Astrocyte of the hippocampus (primary cell): Measurements from ENCODE around the gene AKAP6.

Experiments used
- DNase-seq: peaks from one replicate; pipeline ENCODE4 v3.0.0; 2011; ENCODE audit warnings: low read depth, low spot score

The AKAP6 gene

DNA sequence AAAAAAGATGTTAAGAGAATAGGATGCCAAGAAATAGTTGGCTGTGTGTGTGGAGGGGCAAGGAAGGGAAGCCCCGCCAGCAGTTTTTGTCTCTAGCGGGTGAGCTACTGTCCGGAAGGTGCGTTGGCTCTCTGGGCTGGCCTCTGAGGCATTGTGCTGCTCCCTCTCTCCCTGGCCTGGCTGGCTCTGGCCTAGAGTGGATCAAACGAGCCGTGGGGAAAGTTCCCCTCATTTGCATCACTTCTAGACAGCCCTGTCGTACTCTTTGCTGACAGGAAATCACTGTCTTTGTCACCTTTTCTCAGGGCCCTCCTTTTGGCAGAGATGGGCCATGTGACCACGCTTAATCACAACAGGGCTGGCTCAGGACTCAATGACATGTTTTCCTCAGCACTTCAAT, 373.5 kb downstream of the AKAP6 start:
- peak; percentile 95 for DNase-seq

DNA sequence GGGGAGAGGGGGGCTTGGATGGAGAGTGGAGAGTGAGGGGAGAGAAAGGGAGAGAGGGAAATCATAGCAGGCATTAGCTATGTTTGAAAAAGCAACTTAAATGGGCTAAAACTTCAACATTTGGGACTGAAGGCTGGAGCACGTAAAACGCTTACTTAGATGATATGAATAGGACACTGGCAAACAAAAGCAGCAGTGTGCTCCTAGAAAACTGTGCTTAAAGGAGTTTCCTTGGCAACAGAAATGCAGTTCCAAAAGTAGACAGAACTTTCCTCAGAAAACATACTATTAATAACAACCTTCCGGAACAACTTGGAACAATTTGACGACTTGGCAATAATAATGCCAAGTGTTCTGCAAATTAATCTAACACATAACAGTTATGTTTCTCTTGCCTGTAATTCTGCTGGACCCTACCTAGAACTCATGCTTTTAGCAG, 374.1 kb downstream of the AKAP6 start:
- peak; percentile 69 for DNase-seq

DNA sequence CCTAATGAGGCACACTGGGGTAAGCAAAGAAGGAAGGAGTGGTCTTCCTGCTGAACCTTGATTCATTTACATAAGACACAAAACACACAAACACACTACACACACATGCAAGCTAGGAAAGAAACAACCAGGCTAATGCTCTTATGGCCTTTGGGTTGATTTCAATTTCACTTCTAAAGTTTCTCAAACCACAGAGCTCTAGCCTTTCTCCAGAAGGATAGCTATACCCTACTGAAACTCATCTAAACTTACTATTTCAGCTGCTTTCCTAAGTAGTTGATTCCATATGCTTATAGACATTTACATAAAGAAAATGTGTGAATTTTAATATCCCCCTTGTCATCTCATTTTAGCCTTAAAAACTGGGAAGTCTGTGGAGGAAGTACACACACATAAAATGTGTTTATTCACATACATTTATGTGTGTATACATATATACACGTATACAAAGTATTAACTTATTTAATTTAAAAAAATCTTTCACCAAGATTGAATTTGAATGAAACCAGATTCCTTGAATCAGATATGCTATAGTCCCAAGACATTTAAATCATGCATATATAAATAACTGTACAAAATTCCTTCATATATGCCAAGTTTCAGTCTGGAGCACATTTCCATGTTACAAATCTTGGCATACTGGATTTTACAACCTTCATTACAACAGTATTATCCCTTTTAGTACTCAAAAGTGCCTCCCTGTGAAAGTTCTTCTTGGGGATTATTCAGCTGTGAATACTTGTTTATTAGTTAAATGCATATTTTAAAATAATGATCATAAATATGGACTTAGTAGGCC, 377.8 kb downstream of the AKAP6 start:
- no peak for DNase-seq

DNA sequence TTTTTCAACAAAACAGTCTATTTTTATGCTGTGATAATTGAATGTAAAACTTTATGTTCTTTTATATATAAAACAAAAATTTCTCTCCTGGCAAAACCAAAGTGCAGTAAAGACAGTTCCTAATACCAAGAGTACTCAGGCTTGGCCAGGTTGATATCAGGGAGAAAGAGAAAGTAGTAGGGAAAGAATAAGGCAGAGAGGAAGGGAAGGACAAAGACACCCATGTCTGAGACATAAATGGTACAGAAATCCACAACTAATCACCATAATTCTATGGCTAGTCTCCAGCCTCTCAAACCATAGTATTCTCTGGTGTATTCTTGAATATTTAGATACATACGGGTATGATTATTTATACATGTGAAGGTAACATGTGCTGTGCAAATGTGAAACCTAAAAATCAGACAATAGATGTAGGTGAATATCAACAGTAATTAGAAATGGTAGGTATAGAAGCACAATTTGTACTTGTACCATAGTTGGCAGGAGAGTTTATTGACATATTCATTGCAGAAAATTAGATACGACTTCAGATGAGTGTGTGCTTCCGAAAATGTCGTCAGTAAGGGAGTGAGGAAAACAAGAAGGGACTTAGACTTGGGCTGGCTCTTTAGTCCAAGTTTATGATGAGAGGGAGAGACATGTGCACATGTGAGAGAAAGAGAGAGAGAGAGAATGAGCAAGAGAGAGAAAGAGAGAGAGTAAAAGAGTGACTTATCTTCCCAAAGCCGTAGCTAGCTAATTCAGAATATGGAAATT, 378.8 kb downstream of the AKAP6 start:
- no peak for DNase-seq

DNA sequence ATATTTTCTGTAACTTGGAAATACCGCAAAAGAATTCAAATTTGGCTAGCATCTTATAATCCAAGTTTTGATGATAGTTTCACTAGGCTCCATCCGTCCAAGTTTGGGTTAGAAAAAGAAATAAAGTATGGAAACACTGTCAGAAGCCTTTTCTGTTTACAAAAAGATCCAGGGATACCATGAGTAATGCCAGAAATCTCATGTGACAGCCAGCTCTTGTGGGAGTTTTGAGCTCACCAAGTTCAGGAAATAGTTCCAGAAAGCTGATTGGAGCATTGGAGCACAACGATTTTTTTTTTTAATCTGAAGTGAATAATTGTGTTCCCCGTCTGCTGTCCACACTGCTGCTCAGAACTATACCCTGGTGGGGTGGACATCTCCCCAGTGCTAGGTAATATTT, 379.9 kb downstream of the AKAP6 start:
- DNase-seq: peak; percentile 89

DNA sequence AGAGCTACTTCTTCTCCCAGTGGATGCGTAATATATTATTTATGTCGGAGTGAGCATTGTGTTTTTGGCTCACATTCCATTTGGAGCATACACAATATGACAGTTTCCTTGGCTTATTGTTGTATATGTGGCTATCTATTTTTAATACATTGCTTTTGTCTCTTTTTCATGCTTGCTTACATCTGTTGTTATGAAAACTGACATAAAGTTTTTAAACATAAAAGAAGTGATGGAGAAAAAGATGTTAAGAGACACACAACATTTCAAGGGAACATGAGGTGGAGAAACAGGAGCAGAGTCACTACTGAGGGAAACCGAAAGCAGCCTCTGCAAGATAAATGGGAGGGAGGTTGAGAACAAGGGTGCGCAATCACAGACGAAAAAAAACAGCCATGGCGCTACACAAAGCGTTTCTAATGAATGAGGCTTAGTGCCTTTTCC, 381.2 kb downstream of the AKAP6 start:
- DNase-seq: no peak

DNA sequence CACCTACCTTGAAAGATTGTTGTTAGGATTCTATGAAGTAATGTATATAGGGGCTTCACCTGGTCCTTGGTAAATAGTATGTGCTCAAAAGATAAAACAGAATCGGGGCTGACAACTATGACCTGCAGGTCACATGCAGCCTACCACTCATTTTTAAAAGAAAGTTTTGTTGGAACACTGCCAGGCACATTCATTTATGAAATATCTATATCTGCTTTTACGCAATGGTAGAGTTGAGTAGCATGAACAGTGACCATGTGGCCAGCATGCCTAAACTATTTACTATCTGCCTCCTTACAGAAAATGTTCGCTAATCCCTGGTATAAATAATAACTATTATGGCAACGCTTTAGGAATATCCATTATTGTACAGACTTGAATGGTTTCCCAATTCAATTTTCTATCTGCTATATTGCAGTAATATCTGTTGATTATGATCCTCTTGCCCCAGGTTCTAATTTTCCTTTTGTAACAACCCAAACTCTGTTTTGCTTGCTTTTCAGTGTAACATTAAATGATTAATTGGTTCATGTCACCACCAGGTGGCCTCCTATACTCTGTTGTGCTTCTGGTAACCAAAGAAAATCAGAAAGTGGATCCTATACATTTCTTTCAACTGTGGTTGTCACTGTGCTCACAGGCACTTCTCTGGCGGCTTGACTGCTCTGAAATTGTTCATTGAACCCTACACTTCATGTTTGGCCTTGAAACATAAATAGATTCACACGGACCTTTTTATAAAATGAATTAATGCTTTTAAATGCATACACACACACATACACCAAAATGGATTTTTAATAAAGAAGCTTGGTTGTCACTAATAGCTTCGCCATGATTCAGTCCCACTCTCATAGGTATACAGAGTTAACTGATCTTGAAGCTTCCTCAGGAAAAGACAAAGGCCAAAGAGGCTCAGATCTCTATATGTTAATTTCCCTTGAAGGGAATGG, 381.9 kb downstream of the AKAP6 start:
- DNase-seq: peak; percentile 74

DNA sequence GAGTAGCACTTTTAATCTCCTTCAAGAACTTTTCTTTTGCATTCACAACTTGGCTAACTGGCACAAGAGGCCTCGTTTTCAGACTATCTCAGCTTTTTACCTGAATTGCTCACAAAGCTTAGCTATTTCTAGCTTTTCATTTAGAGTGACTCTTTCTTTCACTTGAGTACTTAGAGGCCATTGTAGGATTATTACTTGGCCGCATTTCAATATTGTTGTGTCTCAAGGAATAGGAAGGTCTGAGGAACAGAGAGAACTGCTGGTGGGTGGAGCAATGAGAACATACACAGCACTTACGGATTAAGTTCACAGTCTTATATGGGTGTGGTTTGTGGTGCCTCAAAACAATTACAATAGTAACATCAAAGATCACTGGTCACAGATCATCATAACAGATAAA, 384.8 kb downstream of the AKAP6 start:
- DNase-seq: no peak

DNA sequence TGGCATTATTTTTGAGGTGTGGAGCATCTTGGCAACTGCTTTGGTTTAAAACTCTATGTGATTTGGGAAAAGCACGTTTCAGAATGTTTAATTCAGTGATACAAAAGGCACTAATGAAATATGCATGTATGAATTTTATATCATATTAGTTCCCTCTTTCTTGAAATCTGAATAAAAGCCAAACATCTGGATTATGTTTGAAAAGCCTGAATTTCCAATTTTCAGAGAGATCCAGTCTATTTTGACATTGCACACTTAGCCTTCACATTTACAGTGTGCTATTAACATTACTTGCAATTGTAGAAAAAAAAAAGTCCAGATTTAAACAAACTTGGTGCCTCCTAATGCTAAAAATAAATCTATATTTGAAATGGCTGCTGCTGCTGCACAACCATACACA, 390.5 kb downstream of the AKAP6 start:
- no peak for DNase-seq

DNA sequence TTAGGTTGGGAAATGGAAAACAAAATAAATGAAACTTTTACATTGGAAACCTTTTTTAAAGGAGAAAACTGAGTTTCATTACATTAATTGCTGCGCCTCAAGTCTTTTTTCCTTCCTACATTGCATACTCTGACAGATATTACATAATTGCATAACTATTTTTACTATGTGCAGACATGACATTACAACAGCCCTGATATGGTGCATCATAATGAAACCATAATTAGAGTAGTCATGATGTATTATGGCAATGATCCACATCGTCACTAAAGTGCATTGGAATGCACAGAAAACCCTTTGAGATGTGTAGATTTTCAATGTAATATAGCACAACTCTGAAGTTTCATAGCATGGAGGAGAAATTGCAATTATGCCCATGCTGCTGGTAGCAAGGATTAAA, 391.8 kb downstream of the AKAP6 start:
- DNase-seq: no peak

DNA sequence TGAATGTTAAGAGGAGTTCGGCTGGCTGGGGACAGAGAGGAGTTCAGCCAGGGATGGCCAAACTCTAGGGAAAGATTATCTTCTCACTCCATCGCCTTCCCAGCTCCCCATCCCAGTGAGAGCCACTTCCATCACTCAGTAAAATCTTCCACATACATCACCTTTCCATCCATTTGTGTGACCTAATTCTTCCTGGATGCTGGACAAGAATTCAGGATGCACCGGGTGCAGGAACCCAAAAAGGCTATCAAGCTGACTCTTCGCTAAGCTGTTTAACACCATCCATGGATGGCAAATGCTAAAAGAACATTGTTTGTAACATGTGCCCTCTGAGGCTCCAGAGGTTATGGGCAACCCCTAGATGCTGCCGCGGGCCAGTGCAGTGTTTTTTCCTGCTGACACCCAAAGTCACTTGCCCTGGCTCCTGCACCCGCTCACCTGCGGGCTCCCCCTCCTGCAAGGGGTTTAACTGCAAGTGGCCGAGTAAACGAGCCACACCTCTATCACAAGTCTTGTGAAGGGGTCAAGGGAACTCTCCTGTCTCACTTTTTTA, 393.6 kb downstream of the AKAP6 start:
- no peak for DNase-seq

DNA sequence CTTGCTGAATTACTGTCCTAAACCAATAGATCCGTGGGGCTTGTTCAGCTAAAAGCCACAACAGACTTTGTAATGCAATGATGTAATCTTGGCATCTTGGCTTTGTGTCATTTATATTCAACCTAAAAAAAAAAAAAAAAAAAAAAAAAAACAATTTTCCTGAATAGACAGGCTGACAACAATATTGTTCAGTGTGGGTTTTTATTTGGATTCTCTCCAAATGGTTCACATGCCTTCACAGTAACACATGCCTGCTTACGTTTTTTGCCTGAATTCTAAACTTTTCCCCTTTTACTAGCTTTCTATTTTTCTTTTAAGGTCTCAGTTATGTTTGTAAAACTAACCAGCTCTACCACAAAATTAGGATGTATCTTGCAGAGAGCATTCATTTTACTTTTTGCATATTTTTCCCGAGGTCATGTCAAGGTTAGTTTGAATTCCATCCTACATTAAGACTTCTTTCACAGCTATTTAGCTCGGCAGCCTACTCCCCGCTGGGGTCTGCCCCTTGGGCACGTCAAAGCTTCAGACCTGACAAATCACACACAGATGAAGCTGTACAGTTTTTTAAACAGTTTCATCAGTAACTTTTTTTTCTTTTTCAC, 395.9 kb downstream of the AKAP6 start:
- DNase-seq: peak; percentile 92

DNA sequence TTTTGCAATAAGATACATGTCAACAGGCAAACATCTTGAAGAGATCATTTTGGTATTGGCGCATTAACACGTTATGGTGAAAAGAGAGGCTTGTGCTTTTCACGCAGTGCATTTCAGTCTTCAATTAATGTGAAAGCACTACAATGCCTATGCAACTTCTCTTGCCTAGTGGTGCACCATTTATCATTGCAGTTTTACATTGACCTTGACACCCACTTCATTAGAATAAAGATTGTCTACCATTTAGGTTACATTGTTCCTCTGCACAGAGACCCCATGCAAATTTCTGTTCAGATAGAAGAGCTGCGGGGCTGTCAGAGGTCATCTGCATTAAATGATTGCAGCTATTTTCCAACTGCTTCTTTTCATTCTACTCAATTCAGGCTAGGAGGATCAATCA, 397.4 kb downstream of the AKAP6 start:
- DNase-seq: no peak

DNA sequence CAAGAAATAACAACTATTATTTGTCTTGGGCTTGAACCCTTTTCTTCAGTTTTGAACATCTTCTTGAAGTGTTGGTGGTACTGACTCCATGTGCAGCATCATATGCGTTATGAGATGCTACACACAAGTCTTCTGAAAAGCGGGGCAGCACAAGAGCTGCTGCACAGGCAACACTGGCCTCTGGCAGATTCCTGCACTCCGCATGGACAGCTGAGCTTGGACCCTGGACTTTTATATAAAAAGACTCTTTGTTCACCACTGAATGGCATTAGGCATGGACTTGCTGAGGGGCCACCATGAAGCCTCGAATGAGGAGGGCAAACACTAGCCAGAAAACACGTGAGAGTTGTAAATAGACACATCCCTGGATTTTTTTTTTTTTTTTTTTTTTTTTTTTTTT, 398.7 kb downstream of the AKAP6 start:
- no peak for DNase-seq

DNA sequence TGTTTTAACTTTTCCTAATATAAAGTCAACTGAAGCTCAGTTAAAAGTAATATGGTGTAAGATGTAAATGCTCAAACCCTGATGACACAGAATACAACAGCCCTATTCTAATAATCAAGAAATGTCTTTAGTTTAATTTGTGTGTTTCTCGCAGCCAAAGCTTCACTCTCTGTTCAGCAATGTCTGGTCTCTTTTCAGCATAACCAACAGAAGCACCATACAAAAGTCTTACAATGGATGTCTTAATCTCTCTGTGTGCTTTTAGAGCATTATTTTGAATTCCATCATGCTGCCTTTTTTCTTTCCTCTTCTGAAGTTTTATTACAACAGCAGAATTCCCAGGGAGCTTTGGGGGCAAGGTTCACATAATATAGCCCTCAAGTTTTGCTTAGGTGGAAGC, 399.4 kb downstream of the AKAP6 start:
- DNase-seq: no peak

DNA sequence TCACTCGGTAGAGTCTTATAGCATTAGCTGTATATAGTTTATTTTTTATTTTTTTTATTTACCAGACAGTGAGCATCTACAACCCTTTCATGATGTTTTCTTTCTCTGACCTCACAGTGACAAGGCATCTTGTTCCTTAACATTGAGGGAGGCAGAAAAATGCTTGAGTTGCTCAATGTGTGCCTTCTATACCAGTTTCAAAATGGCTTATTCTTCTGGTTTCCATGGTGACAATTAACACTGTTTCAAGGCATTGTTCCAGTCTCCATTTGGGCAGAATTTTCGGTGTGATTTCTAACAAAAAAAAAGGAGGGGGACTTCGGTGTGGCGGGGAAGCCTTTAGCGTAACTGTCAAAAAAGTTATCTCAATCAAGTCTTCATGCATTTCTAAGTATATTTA, 399.9 kb downstream of the AKAP6 start:
- no peak for DNase-seq

DNA sequence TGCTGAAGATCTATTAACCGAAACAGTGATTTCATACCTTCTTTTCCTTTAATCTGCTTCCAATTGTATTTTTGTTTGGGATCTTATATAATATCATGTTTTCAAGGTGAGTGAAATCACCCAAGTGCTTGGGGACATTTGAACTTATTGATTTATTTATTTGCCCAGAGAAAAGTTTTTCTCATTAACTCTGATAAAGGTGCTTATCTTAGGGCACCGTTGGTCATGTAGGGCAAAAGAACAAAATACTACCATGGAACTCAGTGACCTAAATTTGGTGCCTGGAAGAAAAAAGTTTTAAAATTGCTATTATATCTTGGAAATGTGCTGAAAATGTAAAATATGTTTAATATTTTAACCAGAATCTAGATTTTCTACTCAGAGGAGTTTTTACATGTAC, 402.2 kb downstream of the AKAP6 start:
- DNase-seq: no peak

DNA sequence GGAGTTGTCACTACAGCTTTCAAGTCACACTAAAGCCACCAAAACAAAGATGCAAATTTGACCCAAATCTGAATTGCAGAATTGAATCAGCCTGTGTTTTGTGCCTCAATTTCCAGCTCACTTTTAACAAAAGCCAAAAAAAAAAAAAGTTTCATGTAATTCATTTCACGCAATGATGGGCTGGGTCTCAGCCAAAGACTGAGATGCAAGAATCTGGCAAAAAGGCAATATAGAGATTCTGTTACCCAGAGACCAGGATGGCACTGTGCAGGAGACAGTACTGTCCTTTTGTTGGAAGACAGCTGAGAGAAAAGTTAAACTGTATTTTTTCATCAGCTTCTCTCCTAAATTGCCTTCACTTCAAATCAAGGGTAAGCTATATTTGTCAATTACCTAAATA, 403.9 kb downstream of the AKAP6 start:
- no peak for DNase-seq

DNA sequence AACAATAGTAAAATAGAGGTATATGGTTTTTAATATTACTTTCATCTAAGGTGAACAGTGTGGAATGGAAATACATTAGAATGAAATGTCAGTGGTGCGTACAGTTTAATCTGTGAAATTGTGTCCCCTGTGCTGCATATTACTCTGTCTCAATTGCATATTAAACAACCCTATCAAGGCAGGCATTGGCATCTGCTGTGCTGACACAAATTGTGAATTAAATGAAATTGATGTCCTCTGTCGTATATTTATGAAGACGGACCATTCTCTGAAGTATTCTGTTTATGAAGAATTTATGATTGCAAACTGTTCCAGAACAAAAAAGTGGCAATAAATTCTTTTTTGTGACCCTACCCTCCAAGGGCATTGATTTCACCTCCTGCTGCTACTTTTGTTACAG, 405.2 kb downstream of the AKAP6 start:
- DNase-seq: no peak

DNA sequence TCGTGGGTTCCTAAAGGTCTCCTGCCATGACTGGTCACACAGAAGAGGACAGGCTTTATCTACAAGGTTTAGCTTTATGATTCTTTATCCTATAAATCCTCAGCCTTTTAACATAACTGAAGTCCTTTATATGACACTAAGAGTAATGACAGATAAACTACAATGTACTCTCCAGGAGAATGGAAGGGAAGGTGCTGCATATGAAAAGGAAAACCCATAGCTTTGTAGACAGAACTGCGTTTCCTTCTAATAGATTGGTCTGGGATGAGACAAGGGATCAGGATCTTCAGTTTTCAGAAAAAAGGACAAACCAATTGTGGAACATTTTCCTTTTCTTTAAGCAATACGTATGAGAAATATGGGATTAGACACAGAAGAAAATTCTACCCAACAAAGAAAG, 408.5 kb downstream of the AKAP6 start:
- DNase-seq: no peak

DNA sequence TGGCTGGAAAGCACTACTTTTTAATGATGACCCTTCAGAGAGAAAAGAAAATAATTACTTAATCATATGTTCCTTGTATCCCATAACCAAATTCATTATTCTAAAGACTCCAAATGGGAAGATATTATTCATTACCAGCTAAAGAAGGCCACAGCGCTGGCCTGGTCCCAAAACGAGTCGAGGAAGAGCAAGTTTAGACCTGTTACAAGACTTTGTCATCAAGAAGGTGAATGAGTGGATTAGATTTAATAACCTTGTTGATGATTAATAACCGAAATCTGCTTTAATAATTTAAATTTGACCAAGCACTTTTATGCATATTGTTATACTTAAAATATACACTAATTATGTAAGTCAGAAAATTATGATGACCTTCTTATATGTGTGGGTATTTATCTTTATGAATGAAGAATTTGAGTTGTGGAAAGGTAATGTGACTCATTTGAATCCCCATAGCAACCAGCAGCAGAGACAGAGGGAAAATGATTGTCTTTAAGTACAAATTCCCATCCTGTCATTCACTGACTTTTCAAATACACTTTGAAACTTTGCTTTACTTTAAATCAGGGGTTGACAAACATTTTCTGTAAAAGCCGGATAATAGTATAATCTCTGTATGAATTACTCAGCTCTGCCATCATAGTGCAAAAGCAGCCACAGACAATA, 409.2 kb downstream of the AKAP6 start:
- DNase-seq: no peak
